ENCODE data around the gene MYL10.

DNA sequence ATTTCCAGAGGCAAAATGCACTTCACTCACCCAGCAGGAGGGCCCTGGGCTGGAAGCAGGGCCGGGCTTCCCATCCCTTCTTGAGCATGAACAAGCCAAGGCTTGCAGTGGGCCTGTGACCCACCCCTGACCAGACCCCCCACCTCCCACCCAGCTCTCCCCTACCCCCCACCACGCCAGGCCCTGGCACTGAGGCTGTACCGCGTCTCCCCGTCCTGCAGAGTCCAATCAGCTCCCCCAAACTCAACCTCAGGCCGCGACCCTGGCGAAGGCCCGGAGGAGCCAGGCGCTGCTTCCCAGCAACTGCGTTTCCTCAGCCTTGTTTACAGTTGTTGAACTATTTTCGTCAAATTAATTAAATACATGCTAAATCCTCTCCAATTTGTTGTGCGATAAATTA lies 16.9 kb upstream of the MYL10 start:
- TF ChIP-seq YY1 (IDR thresholded peaks at IDR 0.05; ENCODE audit: insufficient read depth, insufficient read length) (no peak), SUZ12 (IDR thresholded peaks at IDR 0.05; ENCODE audit: extremely low read depth, insufficient read depth, insufficient read length) (no peak), ZNF274 (IDR thresholded peaks at IDR 0.05; ENCODE audit: low read depth, low read length) (no peak)

All from NT2/D1 (cell line).